ENCODE measurements around the gene IFNAR1. TPM values are rescaled to one million over a fixed set of nuclear protein-coding genes. Genes with fewer than 3 reads are reported as not detected.

The IFNAR1 gene
- total and polyA plus RNA-seq, 2 donors (not counting 3 experiments of a cell fraction or from before 2014, with no cell fraction given): 16.2 to 47.8 TPM

DNA sequence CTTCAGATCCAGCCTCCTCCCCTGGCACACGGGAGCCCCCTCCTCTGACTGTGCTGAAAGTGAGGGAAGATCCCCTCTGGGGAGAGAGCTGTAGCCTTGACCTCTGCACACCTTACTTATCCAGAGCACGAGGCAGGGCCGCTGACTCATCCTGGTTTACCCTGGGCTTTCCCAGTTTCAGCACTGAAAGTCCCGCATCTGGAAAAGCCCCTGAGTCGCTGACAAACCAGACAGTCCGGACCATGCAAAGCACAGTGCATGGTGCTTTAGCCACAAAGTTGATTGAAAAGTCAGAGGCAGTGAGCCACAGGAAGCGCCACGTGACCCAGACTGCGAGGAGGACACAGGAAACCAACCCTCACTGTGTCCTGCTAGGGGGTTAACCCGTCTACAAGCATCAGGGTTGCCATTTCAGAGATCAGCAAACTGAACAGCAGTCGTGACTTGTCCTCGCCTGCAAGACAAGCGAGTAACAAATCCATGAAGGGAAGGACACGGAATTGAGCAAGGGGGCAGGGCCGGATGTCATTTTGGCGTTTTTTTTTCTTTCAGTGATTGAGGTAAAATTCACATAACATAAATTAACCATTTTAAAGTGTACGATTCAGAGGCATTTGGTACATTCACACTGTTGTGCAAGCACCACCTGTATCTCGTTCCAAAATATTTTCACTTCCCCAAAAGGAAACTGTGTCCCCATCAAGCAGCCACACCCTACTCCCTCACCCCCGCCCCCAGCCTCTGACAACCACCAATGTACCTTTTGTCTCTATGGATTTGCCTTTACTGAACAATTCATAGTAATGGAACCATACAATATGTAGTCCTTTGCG lies 58.5 kb downstream of the IFNAR1 start:
- intact Hi-C loops (cut with micrococcal nuclease): no loop called here
- FAIRE-seq (peak; percentile 93), DNase-seq (ENCODE audit: low read depth, low spot score) (peak; percentile 87)
- ChIA-PET POLR2A (no interaction called here), CTCF (interaction anchor here (0.9 kb wide), 1 partner anchor 24 kb away, joined by 4 read pairs; no protein-coding TSS in a partner anchor)
- Histone ChIP-seq H3K9ac (replicated peaks; ENCODE audit: extremely low read depth, insufficient read depth, low read length) (no peak overlapping the region), H3K27ac (ENCODE audit: insufficient read depth, low read depth, low read length) (peak overlapping the region; percentile 49), H3K4me2 (ENCODE audit: insufficient read depth, low read length) (peak overlapping the region; percentile 4), H4K20me1 (replicated peaks; ENCODE audit: control insufficient read depth, extremely low read depth, insufficient read depth, low read length) (no peaks in the 10 kb centered on the region), H3K4me1 (ENCODE audit: control insufficient read depth, extremely low read depth, insufficient read depth, low read length) (peaks cover 34% of the 10 kb centered on the region), H3K27me3 (ENCODE audit: control insufficient read depth in 2 of 2, insufficient read depth in 2 of 2, low read length in 2 of 2) (no peaks in the 10 kb centered on the region), H3K9me3 (replicated peaks; ENCODE audit: control insufficient read depth, insufficient read depth, low read length) (no peaks in the 10 kb centered on the region), H3K9me1 (replicated peaks; ENCODE audit: control insufficient read depth, extremely low read depth, insufficient read depth, low read length) (no peaks in the 10 kb centered on the region), H3K36me3 (ENCODE audit: control insufficient read depth in 2 of 2, extremely low read depth in 1 of 2, insufficient read depth in 2 of 2, low read length in 2 of 2) (no peaks in the 10 kb centered on the region), H3K79me2 (ENCODE audit: control insufficient read depth, insufficient read depth, low read length) (no peaks in the 10 kb centered on the region), H3K4me3 (replicated peaks in 1 of 3; ENCODE audit: insufficient read depth in 1 of 3, low read depth in 1 of 3, low read length in 3 of 3) (no peak overlapping the region), H2AFZ (ENCODE audit: low read depth, low read length) (peak overlapping the region; percentile 18)
- dilution Hi-C loops (cut with MboI; ENCODE audit: extremely low pct_ligation_motif_present, low sequenced_read_pairs): no loop called here
- TF ChIP-seq, protein P1, sequence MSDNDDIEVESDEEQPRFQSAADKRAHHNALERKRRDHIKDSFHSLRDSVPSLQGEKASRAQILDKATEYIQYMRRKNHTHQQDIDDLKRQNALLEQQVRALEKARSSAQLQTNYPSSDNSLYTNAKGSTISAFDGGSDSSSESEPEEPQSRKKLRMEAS (IDR thresholded peaks at IDR 0.05; ENCODE audit: insufficient read depth, insufficient read length): peak; percentile 63
- TF ChIP-seq EZH2 (IDR thresholded peaks at IDR 0.05; ENCODE audit: borderline replicate concordance, low read depth, low read length, severe bottlenecking): no peak
- TF ChIP-seq POLR2AphosphoS5 (IDR thresholded peaks at IDR 0.05; ENCODE audit: insufficient read depth, low read depth, low read length): peak; percentile 83
- TF ChIP-seq GATA2 (IDR thresholded peaks at IDR 0.05; ENCODE audit: insufficient read depth, insufficient read length, low read depth, low read length): no peak
- TF ChIP-seq JUN (IDR thresholded peaks at IDR 0.05; ENCODE audit: borderline replicate concordance, insufficient read depth, insufficient read length, low read depth): peak; percentile 29
- peak; percentile 64 for TF ChIP-seq POLR2A (IDR thresholded peaks at IDR 0.05; ENCODE audit: low read depth, low read length)
- TF ChIP-seq, protein P2, sequence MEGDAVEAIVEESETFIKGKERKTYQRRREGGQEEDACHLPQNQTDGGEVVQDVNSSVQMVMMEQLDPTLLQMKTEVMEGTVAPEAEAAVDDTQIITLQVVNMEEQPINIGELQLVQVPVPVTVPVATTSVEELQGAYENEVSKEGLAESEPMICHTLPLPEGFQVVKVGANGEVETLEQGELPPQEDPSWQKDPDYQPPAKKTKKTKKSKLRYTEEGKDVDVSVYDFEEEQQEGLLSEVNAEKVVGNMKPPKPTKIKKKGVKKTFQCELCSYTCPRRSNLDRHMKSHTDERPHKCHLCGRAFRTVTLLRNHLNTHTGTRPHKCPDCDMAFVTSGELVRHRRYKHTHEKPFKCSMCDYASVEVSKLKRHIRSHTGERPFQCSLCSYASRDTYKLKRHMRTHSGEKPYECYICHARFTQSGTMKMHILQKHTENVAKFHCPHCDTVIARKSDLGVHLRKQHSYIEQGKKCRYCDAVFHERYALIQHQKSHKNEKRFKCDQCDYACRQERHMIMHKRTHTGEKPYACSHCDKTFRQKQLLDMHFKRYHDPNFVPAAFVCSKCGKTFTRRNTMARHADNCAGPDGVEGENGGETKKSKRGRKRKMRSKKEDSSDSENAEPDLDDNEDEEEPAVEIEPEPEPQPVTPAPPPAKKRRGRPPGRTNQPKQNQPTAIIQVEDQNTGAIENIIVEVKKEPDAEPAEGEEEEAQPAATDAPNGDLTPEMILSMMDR (IDR thresholded peaks at IDR 0.05; ENCODE audit: extremely low read depth in 1 of 2, insufficient read depth in 1 of 2, low read depth in 1 of 2, low read length in 2 of 2): no peak
- no peak for TF ChIP-seq MYC (IDR thresholded peaks at IDR 0.05; ENCODE audit: low read depth, low read length)
- TF ChIP-seq FOS (IDR thresholded peaks at IDR 0.05; ENCODE audit: borderline replicate concordance, insufficient read depth, low read length): peak; percentile 73
- BruUV-seq (replicated peaks): no TSS peak
